Vagina (tissue), 2 donors: Measurements from ENCODE around the gene ATMIN. TPM values are rescaled to one million over a fixed set of nuclear protein-coding genes. Genes with fewer than 3 reads are reported as not detected.

Source experiments
- DNase-seq, 2 donors: peaks; one replicate each; pipeline ENCODE4 v3.0.0-alpha.2; 2017; ENCODE audit errors: extremely low spot score in 2 of 2
- H3K27ac ChIP-seq: fragments of 200-600 bp; sonication (generic); one replicate; pipeline ENCODE4 v1.5.1; 2019
- H3K27me3 ChIP-seq: fragments of 200-600 bp; sonication (generic); one replicate; pipeline ENCODE4 v1.5.1; 2019
- H3K36me3 ChIP-seq, 2 donors: fragments of 200-600 bp; sonication (generic); one replicate each; pipeline ENCODE4 v1.5.1; 2017 to 2019
- H3K4me1 ChIP-seq: fragments of 200-600 bp; sonication (generic); one replicate; pipeline ENCODE4 v1.5.1; 2019
- H3K4me3 ChIP-seq, 2 donors: fragments of 200-600 bp; sonication (generic); 1 replicate in 1 of 2; 2 replicates in 1 of 2; pipeline ENCODE4 v1.5.1; 2016 to 2019
- H3K9me3 ChIP-seq: fragments of 200-600 bp; sonication (generic); one replicate; pipeline ENCODE4 v1.5.1; 2019
- POLR2A ChIP-seq, 2 donors: fragments of 450-650 bp; IDR thresholded peaks; one replicate each; pipeline ENCODE4 v1.6.1; 2017; ENCODE audit warnings: antibody characterized with exemption in 2 of 2, mild to moderate bottlenecking in 2 of 2, moderate library complexity in 2 of 2
- POLR2AphosphoS5 ChIP-seq, 2 donors: sonication (generic); formaldehyde crosslinking; IDR thresholded peaks; one replicate each; pipeline ENCODE4 v1.9.0; 2017; ENCODE audit warnings: antibody characterized with exemption in 2 of 2, mild to moderate bottlenecking in 2 of 2, low read depth in 1 of 2; ENCODE audit not compliant: insufficient read depth in 1 of 2
- intact Hi-C: fragments of 100-400 bp; cut with DNase I; formaldehyde crosslinking; loops from one replicate; pipeline ENCODE4 v1.15.1; 2023
- total RNA-seq: library from RNA; depleted of rRNA; stranded (reverse); fragments of >200 nt; gene quantifications from one replicate; pipeline ENCODE4 v1.2.3, GENCODE V29; 2016
- TF ChIP-seq, protein P1 (sequence below), 3 experiments: fragments of 450-650 bp in 2 of 3; fragments of 200-600 bp in 1 of 3; sonication (generic) in 1 of 3; IDR thresholded peaks; one replicate each; pipeline ENCODE4 v1.5.1; 2017 to 2019; ENCODE audit warnings: antibody characterized with exemption in 3 of 3, mild to moderate bottlenecking in 2 of 3, moderate library complexity in 2 of 3

Gene ATMIN
- total RNA-seq, 1 donor from 2014 or later = 29.7 TPM

DNA sequence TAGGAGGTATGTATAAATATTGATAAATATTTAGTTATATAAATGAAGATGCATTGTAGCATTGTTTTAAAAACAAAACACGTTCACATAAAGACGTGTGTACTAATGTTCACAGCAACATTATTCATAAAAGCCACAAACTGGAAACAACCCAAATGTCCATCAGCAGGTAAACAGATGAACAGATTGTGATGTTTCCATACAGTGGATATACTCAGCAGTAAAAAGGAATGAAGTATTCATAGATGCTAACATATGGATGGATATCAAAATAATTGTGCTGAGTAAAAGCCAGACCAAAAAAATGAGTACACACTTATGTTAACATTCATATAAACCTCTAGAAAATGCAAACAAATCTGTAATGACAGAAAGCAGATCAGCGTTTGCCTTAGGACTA, 22.7 kb upstream of the ATMIN start:
- no peaks in the 10 kb centered on the region for H3K9me3 ChIP-seq
- intact Hi-C loops = no loop called here
- no peak for DNase-seq
- no peaks in the 10 kb centered on the region for H3K36me3 ChIP-seq
- peaks cover 4% of the 10 kb centered on the region for H3K4me1 ChIP-seq
- no peak for TF ChIP-seq POLR2A (IDR thresholded peaks at IDR 0.05)
- TF ChIP-seq, protein P1, sequence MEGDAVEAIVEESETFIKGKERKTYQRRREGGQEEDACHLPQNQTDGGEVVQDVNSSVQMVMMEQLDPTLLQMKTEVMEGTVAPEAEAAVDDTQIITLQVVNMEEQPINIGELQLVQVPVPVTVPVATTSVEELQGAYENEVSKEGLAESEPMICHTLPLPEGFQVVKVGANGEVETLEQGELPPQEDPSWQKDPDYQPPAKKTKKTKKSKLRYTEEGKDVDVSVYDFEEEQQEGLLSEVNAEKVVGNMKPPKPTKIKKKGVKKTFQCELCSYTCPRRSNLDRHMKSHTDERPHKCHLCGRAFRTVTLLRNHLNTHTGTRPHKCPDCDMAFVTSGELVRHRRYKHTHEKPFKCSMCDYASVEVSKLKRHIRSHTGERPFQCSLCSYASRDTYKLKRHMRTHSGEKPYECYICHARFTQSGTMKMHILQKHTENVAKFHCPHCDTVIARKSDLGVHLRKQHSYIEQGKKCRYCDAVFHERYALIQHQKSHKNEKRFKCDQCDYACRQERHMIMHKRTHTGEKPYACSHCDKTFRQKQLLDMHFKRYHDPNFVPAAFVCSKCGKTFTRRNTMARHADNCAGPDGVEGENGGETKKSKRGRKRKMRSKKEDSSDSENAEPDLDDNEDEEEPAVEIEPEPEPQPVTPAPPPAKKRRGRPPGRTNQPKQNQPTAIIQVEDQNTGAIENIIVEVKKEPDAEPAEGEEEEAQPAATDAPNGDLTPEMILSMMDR (IDR thresholded peaks at IDR 0.05) = no peak
- no peak for TF ChIP-seq POLR2AphosphoS5 (IDR thresholded peaks at IDR 0.05; ENCODE audit: insufficient read depth in 1 of 2, low read depth in 1 of 2)
- H3K27me3 ChIP-seq = no peaks in the 10 kb centered on the region
- no peak overlapping the region for H3K27ac ChIP-seq
- H3K4me3 ChIP-seq = no peak overlapping the region

DNA sequence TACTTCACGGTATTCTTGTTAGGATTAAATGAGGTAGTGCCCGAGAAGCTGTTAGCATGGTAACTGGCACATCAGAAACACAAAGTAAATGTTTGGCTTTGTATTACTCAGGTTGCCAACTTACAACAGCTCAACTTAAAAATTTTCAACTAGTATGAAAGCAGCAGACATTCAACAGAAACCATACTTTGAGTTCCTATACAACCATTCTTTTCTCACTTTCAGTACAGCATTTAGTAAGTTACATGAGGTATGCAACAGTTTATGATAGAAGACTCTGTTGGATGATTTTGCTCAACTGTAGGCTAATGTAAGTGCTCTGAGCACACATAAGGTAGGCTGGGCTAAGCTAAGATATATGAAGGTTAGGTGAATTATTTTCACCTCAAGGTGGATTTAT, 21.0 kb upstream of the ATMIN start:
- no peak overlapping the region for H3K27ac ChIP-seq
- H3K27me3 ChIP-seq = no peaks in the 10 kb centered on the region
- no peaks in the 10 kb centered on the region for H3K9me3 ChIP-seq
- DNase-seq = no peak
- TF ChIP-seq, protein P1 (IDR thresholded peaks at IDR 0.05) = no peak
- TF ChIP-seq POLR2A (IDR thresholded peaks at IDR 0.05) (no peak), POLR2AphosphoS5 (IDR thresholded peaks at IDR 0.05; ENCODE audit: insufficient read depth in 1 of 2, low read depth in 1 of 2) (no peak)
- intact Hi-C loops = no loop called here
- no peak overlapping the region for H3K4me3 ChIP-seq
- no peaks in the 10 kb centered on the region for H3K4me1 ChIP-seq
- H3K36me3 ChIP-seq = no peaks in the 10 kb centered on the region

DNA sequence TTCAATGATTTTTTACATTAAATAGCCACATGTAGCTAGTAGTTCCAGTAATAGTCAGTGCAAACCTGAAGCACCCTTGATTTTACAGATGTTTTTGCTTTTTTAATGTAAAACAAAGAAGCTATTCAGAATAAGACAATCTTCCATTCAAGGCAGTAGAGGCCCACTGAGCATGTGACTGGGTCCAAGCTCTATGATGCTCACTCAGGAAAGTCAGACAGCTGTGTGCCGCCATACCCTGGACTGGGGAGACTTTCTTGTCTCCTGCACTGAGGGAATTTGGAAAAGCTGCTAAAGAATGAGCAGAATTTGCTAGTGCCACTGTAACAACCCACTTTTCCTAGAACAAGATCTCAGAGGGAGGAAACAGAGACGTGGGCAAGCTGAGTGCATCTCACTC, 17.1 kb upstream of the ATMIN start:
- no peaks in the 10 kb centered on the region for H3K9me3 ChIP-seq
- no peak overlapping the region for H3K4me3 ChIP-seq
- DNase-seq = no peak
- H3K36me3 ChIP-seq = no peaks in the 10 kb centered on the region
- TF ChIP-seq, protein P1 (IDR thresholded peaks at IDR 0.05) = no peak
- TF ChIP-seq POLR2A (IDR thresholded peaks at IDR 0.05) (no peak), POLR2AphosphoS5 (IDR thresholded peaks at IDR 0.05; ENCODE audit: insufficient read depth in 1 of 2, low read depth in 1 of 2) (no peak)
- H3K27ac ChIP-seq = no peak overlapping the region
- H3K27me3 ChIP-seq = no peaks in the 10 kb centered on the region
- no peaks in the 10 kb centered on the region for H3K4me1 ChIP-seq
- intact Hi-C loops = no loop called here

DNA sequence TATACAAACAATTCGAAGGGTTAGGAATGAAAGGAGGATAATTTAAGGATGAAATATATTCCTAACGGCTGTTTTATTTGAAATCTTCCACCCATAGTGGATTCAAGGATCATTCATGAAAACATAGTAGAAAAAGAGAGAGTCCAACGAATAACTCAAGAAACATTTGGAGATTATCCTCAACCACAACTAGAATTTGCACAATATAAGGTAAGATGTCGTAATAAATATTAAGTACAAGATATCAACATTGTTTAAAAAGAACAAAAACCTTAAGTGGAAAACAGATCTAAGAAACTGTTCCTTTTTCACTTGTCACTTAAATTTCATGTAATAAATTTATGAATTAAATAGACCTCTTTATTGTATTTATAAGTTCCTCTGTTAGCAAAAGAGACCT, 9.2 kb upstream of the ATMIN start:
- no peak for DNase-seq
- Histone ChIP-seq H3K27ac (no peak overlapping the region), H3K27me3 (no peaks in the 10 kb centered on the region), H3K9me3 (no peaks in the 10 kb centered on the region), H3K4me3 (no peak overlapping the region), H3K4me1 (no peaks in the 10 kb centered on the region), H3K36me3 (no peaks in the 10 kb centered on the region)
- TF ChIP-seq, protein P1 (IDR thresholded peaks at IDR 0.05) = no peak
- no peak for TF ChIP-seq POLR2A (IDR thresholded peaks at IDR 0.05)
- TF ChIP-seq POLR2AphosphoS5 (IDR thresholded peaks at IDR 0.05; ENCODE audit: insufficient read depth in 1 of 2, low read depth in 1 of 2) = no peak
- intact Hi-C loops = no loop called here

DNA sequence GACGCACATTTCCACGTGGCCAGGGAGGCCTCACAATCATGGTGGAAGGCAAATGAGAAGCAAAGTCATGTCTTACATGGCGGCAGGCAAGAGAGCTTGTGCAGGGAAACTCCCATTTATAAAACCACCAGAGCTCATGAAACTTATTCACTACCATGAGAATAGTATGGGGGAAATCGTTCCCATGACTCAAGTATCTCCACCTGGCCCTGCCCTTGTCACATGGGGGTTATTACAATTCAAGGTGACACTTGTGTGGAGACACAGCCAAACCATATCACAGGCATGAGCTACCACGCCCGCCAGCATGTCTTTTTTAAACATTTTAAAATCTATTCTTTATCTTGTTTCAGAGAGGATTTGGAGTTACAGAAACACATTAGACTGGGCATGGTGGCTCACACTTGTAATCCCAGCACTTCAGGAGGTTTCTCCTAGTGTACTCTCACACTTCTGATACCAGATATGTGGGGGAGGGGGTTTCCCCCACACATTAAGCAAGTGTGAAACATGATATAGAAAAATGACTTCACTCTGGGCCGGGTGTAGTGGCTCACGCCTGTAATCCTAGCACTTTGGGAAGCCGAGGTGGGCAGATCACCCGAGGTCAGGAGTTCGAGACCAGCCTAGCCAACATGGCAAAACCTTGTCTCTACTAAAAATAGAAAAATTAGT, 5.6 kb upstream of the ATMIN start:
- Histone ChIP-seq H3K36me3 (no peaks in the 10 kb centered on the region), H3K4me1 (no peaks in the 10 kb centered on the region), H3K27ac (no peak overlapping the region), H3K27me3 (no peaks in the 10 kb centered on the region), H3K4me3 (no peak overlapping the region), H3K9me3 (no peaks in the 10 kb centered on the region)
- TF ChIP-seq POLR2A (IDR thresholded peaks at IDR 0.05) (no peak), POLR2AphosphoS5 (IDR thresholded peaks at IDR 0.05; ENCODE audit: insufficient read depth in 1 of 2, low read depth in 1 of 2) (no peak)
- TF ChIP-seq, protein P1 (IDR thresholded peaks at IDR 0.05) = no peak
- intact Hi-C loops = no loop called here
- DNase-seq = no peak
